DND-41 (cell line): ENCODE measurements around the gene RELCH.

Source experiments
- CTCF ChIP-seq: IDR thresholded peaks from 2 replicates; pipeline ENCODE4 v1.5.1; 2012; ENCODE audit warnings: borderline replicate concordance, low read length, moderate library complexity, mild to moderate bottlenecking; ENCODE audit not compliant: poor library complexity, severe bottlenecking; ENCODE audit errors: extremely low read depth
- EZH2 ChIP-seq: IDR thresholded peaks from 3 replicates; pipeline ENCODE4 v1.6.1; 2012; ENCODE audit warnings: borderline replicate concordance, low read depth, mild to moderate bottlenecking, moderate library complexity, low read length, inconsistent platforms; ENCODE audit not compliant: severe bottlenecking

- TF ChIP-seq EZH2: no peak
- no peak for TF ChIP-seq CTCF
Observed at GRCh38 chr18:62210138-62210537, 23.1 kb downstream of the RELCH start.
